Astrocyte of the hippocampus (primary cell): ENCODE measurements around the gene NOP10.

ENCODE experiments used
- DNase-seq: peaks from one replicate; pipeline ENCODE4 v3.0.0; 2011; ENCODE audit warnings: low read depth, low spot score

NOP10 gene

GRCh38 chr15:34332553-34333120, 10.3 kb downstream of the NOP10 start:
- no peak for DNase-seq

GRCh38 chr15:34331809-34332208, 11.1 kb downstream of the NOP10 start:
- DNase-seq = peak; percentile 44

GRCh38 chr15:34330279-34330678, 12.7 kb downstream of the NOP10 start:
- DNase-seq = no peak

GRCh38 chr15:34329006-34329405, 13.9 kb downstream of the NOP10 start:
- DNase-seq = no peak

GRCh38 chr15:34327906-34328305, 15.0 kb downstream of the NOP10 start:
- no peak for DNase-seq

GRCh38 chr15:34325368-34325767, 17.6 kb downstream of the NOP10 start:
- DNase-seq = no peak

GRCh38 chr15:34324933-34325332, 18.0 kb downstream of the NOP10 start:
- DNase-seq = no peak

- no peak for DNase-seq
Measured at GRCh38 chr15:34323217-34323616, 19.7 kb downstream of the NOP10 start.

- DNase-seq = peak; percentile 51
Measured at GRCh38 chr15:34318277-34319079, 24.5 kb downstream of the NOP10 start.

- no peak for DNase-seq
Measured at GRCh38 chr15:34314491-34315490, 28.1 kb downstream of the NOP10 start.

GRCh38 chr15:34311563-34311962, 31.4 kb downstream of the NOP10 start:
- no peak for DNase-seq

- DNase-seq = peak; percentile 56
Measured at GRCh38 chr15:34304613-34305012, 38.3 kb downstream of the NOP10 start.

- DNase-seq = no peak
Measured at GRCh38 chr15:34301058-34301457, 41.9 kb downstream of the NOP10 start.

GRCh38 chr15:34297059-34297458, 45.9 kb downstream of the NOP10 start:
- no peak for DNase-seq

- no peak for DNase-seq
Measured at GRCh38 chr15:34292621-34293020, 50.3 kb downstream of the NOP10 start.
